Measurements from ENCODE around the gene AASS. TPM values are rescaled to one million over a fixed set of nuclear protein-coding genes. Genes with fewer than 3 reads are reported as not detected.
A peak's percentile ranks its signal among the peaks of the same experiment; 100 is the strongest.

Gene AASS
- total and polyA plus RNA-seq, 10 of the 15 experiments (the other 5 are each of a cell fraction or from before 2014, with no cell fraction given), result 0.09 to 8.0 (median 0.39) TPM

DNA sequence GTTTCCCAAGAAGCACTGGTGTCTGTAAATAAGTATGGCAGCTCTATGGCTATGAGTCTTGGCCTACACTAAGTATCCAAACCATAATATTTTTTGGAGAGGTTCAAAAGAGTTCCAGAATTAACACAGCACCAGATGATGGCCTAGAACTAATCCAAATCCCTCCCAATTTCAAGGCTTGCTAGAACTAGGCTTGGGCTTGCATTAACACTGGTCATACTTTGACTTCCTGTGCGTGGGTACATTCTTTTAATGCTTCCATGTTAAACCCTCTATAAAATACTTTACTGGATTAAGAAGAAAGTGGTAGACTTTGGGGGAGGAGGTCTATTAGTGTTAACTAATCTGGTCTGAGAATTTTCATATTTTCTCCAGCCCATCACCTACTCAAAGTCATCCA, 3.1 kb downstream of the AASS start:
- H2AFZ ChIP-seq (ENCODE audit: control insufficient read depth, low read depth, low read length), result no peak overlapping the region
- H3K9ac ChIP-seq (ENCODE audit: control insufficient read depth, insufficient read depth, low read length), result no peak overlapping the region
- no peaks in the 10 kb centered on the region for H3K36me3 ChIP-seq (ENCODE audit: control insufficient read depth in 2 of 2, insufficient read depth in 2 of 2, low read length in 1 of 2)
- in situ Hi-C loops (cut with MboI) (no loop called here), intact Hi-C loops (cut with micrococcal nuclease; ENCODE audit: unreplicated experiment) (loop anchor here (1.0 to 5.0 kb wide), 2 partner anchors 368 to 396 kb away; no protein-coding TSS in a partner anchor)
- no peaks in the 10 kb centered on the region for H3K27me3 ChIP-seq (replicated peaks in 1 of 2; ENCODE audit: control insufficient read depth in 2 of 2, insufficient read depth in 2 of 2, low read length in 1 of 2)
- H3K79me2 ChIP-seq (ENCODE audit: control insufficient read depth, insufficient read depth, low read length), result no peaks in the 10 kb centered on the region
- POLR2A ChIA-PET, result interaction anchor here (0.6 kb wide), 1 partner anchor 775 kb away, joined by 4 read pairs; no protein-coding TSS in a partner anchor
- H3K9me3 ChIP-seq (replicated peaks; ENCODE audit: control insufficient read depth, insufficient read depth, low read length), result no peaks in the 10 kb centered on the region
- CTCF ChIA-PET, result interaction anchor here (1.3 kb wide), 1 partner anchor 48 kb away, joined by 4 read pairs; no protein-coding TSS in a partner anchor
- DNase-seq (ENCODE audit: low read depth, low spot score), result no peak
- ATAC-seq, result no peak
- WGBS (ENCODE audit: insufficient coverage, insufficient replicate concordance, low lambda C conversion rate, missing lambda C conversion rate), result 83% methylated on average over 1 of the region's 1 CpG
- BruUV-seq (replicated peaks), result TSS peak; percentile 49
- no peak overlapping the region for H3K27ac ChIP-seq (ENCODE audit: control insufficient read depth, insufficient read depth)
- TF ChIP-seq, protein P1, sequence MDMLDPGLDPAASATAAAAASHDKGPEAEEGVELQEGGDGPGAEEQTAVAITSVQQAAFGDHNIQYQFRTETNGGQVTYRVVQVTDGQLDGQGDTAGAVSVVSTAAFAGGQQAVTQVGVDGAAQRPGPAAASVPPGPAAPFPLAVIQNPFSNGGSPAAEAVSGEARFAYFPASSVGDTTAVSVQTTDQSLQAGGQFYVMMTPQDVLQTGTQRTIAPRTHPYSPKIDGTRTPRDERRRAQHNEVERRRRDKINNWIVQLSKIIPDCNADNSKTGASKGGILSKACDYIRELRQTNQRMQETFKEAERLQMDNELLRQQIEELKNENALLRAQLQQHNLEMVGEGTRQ (IDR thresholded peaks at IDR 0.05; ENCODE audit: borderline replicate concordance, low read depth, low read length), result no peak
- FAIRE-seq, result no peak
- no peak overlapping the region for H3K4me2 ChIP-seq (ENCODE audit: control insufficient read depth, insufficient read depth)
- no peak overlapping the region for H3K4me3 ChIP-seq
- SMC1A ChIA-PET (ENCODE audit: uncharacterized antibody, unreplicated experiment), result interaction anchor here (0.5 kb wide), 1 partner anchor 18 kb away, joined by 3 read pairs; no protein-coding TSS in a partner anchor
- RAD21 ChIA-PET (ENCODE audit: unreplicated experiment), result no interaction called here
- no peaks in the 10 kb centered on the region for H3K4me1 ChIP-seq (ENCODE audit: control insufficient read depth, insufficient read depth, low read length)
- no peaks in the 10 kb centered on the region for H4K20me1 ChIP-seq (ENCODE audit: control insufficient read depth, insufficient read depth)

DNA sequence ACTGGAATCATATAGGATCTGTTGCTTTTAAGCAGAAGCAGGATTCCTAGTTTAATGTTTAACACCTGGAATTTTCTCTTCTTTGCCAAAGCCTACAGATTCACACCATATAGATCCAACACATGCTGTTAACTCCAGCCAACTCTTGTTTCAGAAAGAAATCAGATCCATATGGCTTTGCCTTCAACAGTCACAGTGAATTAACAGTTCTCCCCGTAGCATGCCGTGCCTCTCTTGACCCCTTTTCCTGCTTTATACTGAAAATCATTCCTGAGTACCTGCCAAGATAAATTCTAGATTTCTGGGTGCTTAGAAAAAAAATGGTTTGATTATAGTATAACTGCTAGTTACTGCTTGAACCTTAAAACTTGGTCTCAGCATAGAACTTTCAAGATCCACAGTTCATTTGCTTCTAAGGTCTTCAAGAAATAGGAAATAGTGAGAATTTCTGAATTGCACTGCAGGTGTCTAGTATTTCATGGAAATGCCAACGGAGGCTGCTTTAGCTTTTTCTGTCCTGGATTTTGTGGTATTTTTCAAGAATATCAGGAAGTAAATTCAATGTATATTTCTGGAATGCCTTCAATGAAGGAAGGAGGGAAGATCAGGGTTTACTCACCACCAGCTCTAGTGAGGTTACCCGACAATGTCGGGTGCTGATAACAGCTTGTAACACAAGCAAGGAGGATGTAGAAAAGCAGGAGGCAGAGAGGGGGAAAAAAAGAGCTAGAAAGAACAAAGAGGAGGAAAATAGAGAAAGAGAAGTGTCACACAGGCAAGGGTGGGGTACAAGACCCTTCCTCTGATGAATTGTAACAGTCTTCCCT, 6.6 kb downstream of the AASS start:
- FAIRE-seq (no peak), ATAC-seq (no peak), DNase-seq (ENCODE audit: low read depth, low spot score) (no peak)
- POLR2A ChIA-PET, result no interaction called here
- intact Hi-C loops (cut with micrococcal nuclease; ENCODE audit: unreplicated experiment) (no loop called here), in situ Hi-C loops (cut with MboI) (no loop called here)
- SMC1A ChIA-PET (ENCODE audit: uncharacterized antibody, unreplicated experiment), result interaction anchor here (1.8 kb wide), 1 partner anchor 22 kb away, joined by 4 read pairs; no protein-coding TSS in a partner anchor
- H3K4me3 ChIP-seq, result no peak overlapping the region
- no peaks in the 10 kb centered on the region for H3K36me3 ChIP-seq (ENCODE audit: control insufficient read depth in 2 of 2, insufficient read depth in 2 of 2, low read length in 1 of 2)
- no peak overlapping the region for H2AFZ ChIP-seq (ENCODE audit: control insufficient read depth, low read depth, low read length)
- H3K27ac ChIP-seq (ENCODE audit: control insufficient read depth, insufficient read depth), result no peak overlapping the region
- CTCF ChIA-PET, result no interaction called here
- no peak overlapping the region for H3K4me2 ChIP-seq (ENCODE audit: control insufficient read depth, insufficient read depth)
- no peaks in the 10 kb centered on the region for H3K27me3 ChIP-seq (replicated peaks in 1 of 2; ENCODE audit: control insufficient read depth in 2 of 2, insufficient read depth in 2 of 2, low read length in 1 of 2)
- no TSS peak for BruUV-seq (replicated peaks)
- no peak for TF ChIP-seq POLR2AphosphoS2 (IDR thresholded peaks at IDR 0.05; ENCODE audit: low read depth, low read length)
- TF ChIP-seq TCF12 (IDR thresholded peaks at IDR 0.05; ENCODE audit: low read depth, low read length), result no peak
- TF ChIP-seq ZZZ3 (IDR thresholded peaks at IDR 0.05; ENCODE audit: control insufficient read depth, insufficient read length, low read depth), result no peak
- TF ChIP-seq, protein P2, sequence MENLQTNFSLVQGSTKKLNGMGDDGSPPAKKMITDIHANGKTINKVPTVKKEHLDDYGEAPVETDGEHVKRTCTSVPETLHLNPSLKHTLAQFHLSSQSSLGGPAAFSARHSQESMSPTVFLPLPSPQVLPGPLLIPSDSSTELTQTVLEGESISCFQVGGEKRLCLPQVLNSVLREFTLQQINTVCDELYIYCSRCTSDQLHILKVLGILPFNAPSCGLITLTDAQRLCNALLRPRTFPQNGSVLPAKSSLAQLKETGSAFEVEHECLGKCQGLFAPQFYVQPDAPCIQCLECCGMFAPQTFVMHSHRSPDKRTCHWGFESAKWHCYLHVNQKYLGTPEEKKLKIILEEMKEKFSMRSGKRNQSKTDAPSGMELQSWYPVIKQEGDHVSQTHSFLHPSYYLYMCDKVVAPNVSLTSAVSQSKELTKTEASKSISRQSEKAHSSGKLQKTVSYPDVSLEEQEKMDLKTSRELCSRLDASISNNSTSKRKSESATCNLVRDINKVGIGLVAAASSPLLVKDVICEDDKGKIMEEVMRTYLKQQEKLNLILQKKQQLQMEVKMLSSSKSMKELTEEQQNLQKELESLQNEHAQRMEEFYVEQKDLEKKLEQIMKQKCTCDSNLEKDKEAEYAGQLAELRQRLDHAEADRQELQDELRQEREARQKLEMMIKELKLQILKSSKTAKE (IDR thresholded peaks at IDR 0.05; ENCODE audit: low read depth, poor library complexity, severe bottlenecking), result no peak
- TF ChIP-seq CEBPB (IDR thresholded peaks at IDR 0.05; ENCODE audit: borderline replicate concordance in 1 of 2, low read depth in 2 of 2, low read length in 2 of 2), result no peak
- TF ChIP-seq MXI1 (IDR thresholded peaks at IDR 0.05; ENCODE audit: low read depth, low read length), result no peak
- TF ChIP-seq, protein P3, sequence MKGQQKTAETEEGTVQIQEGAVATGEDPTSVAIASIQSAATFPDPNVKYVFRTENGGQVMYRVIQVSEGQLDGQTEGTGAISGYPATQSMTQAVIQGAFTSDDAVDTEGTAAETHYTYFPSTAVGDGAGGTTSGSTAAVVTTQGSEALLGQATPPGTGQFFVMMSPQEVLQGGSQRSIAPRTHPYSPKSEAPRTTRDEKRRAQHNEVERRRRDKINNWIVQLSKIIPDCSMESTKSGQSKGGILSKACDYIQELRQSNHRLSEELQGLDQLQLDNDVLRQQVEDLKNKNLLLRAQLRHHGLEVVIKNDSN (IDR thresholded peaks at IDR 0.05; ENCODE audit: borderline replicate concordance, extremely low read length, insufficient read depth, low read depth, low read length), result no peak
- RAD21 ChIA-PET (ENCODE audit: unreplicated experiment), result no interaction called here
- no peaks in the 10 kb centered on the region for H3K4me1 ChIP-seq (ENCODE audit: control insufficient read depth, insufficient read depth, low read length)
- no peaks in the 10 kb centered on the region for H3K9me3 ChIP-seq (replicated peaks; ENCODE audit: control insufficient read depth, insufficient read depth, low read length)
- no peak overlapping the region for H3K9ac ChIP-seq (ENCODE audit: control insufficient read depth, insufficient read depth, low read length)
- H4K20me1 ChIP-seq (ENCODE audit: control insufficient read depth, insufficient read depth), result no peaks in the 10 kb centered on the region
- 8% methylated on average over 5 of the region's 5 CpGs for WGBS (ENCODE audit: insufficient coverage, insufficient replicate concordance, low lambda C conversion rate, missing lambda C conversion rate)
- no peaks in the 10 kb centered on the region for H3K79me2 ChIP-seq (ENCODE audit: control insufficient read depth, insufficient read depth, low read length)

Data from GM12878 (cell line).